Myocyte (in vitro differentiated cells): ENCODE data around the gene APRT. TPM values are rescaled to one million over a fixed set of nuclear protein-coding genes. Genes with fewer than 3 reads are reported as not detected.

Experiments used
- DNase-seq: peaks from one replicate; pipeline ENCODE4 v3.0.0-alpha.2; 2012; ENCODE audit warnings: low read depth
- total RNA-seq: library from RNA; depleted of rRNA; stranded (reverse); fragments of >200 nt; gene quantifications from 2 replicates; pipeline ENCODE4 v1.2.3, GENCODE V29; 2014

APRT gene
- total RNA-seq, 1 donor from 2014 or later = 89.3 TPM

GRCh38 chr16:88842308-88842756, 30.6 kb upstream of the APRT start:
- DNase-seq = no peak

DNA sequence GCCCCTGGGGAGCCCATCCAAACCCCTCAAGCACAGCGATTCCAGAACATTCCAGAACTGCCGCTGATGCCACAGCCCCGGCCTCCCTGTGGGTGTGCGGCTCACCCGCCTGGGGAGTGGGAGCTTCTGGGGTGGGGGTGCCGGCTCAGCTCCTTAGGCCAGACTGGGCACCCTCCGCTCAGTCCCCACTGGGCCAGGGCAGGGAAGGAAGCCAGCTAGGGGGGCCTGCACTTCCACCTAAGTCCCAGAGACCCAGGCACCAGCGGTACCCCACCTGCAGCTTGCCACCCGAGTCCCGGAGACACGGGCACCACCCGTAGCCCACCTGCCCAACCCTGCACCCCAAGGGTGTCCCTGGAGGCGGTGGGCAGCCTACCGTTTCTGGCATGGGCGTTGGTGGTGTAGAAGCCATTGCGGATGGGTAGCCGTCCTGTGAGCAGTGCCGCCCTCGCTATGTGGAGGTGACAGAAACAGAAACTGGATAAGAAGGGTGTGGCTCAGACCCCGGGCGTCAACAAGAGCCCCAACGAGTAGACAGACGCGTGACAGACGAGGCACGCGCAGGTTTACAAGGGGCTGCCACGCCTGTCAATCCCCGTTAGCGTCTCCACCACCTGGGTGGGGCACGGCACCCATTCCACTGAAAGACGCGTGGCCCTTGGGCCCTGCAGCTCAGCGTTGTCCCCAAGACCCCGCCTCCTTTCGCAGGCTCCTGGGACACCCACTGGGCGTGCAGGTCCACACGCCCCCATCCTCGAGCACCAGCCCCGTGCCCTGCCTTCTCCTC, 30.0 kb upstream of the APRT start:
- no peak for DNase-seq

DNA sequence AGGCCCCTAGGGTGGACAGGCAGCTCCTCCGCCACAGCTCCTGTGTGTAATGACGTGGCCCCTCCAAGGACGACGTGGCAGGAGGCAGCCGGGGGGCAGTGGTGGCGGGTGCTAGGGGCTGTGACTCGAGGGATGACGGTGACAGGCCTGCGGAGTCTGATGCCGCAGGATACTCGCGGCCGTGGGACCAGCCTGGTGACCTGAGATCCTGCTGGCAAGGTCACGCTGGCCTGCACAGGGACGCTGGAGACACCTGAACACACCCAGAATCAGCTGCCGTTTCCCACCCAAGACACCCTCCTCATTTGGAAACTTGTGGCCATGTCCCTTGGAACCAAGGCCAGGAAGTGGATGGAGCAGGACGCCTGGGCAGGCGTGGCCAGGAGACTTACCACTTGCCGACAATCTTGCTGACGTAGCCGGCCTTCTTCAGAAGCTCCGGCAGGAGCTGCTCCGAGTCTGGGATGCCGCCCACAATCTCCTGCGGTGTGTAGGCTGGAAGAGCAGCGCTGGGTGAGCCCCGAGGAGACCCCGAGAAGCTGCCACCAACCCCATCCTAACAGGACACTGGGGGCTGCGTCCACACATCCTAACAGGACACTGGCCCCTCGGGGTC, 29.0 kb upstream of the APRT start:
- no peak for DNase-seq

DNA sequence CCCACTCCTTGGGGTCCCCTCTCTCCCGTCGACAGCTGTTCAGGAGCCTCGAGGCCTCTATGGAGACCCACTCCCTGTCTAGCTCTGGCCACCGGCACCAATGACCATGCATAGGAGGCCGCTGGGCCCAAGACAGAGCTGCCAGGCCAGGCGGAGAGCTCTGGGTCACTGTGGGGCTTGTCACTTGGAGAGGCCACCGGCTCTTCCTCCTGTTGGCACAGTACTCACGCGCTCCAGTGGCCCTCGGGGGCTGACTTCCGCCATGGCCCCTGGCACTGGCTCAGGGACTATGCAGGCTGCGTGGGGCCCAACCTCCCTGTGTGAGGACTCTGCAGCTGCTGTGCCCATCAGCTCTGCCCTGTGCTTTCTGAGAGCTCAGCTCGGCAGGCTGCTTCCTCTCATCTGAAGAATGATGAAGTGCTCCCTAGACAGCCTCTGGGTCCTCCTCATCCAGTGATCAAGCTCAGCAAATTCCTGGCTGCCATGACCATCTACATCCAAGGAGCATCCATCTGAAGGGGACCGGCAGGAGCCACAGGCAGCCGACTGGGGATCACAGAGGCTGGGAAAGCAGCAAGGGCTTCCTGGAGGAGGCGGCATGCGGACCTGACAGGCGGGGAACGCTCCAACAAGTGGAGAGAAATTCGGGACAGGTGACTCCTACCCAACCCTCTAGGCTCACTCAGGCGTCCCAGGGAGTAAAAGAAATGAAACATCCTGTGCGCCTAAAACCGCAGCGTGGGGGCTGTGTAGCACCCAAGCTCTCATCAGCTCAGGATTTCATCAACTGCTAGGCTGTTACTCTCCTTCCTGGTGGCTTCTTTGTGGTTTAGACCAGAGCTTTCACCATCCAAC, 28.2 kb upstream of the APRT start:
- no peak for DNase-seq

DNA sequence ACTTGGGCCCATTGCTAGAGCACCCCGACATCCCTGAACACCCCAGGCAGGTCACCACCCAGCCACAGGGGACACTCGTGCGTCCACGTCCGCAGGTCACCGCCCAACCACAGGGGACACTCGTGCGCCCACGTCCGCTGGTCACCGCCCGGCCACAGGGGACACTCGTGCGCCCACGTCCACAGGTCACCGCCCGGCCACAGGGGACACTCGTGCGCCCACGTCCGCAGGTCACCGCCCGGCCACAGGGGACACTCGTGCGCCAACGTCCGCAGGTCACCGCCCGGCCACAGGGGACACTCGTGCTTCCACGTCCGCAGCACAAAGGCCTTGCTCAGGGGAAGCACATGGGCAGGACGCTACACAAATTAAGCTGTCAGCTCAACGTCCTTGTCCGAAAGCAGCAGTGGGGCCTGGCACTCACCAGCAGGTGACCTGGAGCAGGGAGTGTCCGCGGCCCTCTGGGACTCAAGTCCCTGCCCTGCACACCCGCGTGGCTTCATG, 27.4 kb upstream of the APRT start:
- no peak for DNase-seq

- DNase-seq = no peak
These were observed 26.8 kb upstream of the APRT start for GRCh38 chr16:88838566-88838965.

DNA sequence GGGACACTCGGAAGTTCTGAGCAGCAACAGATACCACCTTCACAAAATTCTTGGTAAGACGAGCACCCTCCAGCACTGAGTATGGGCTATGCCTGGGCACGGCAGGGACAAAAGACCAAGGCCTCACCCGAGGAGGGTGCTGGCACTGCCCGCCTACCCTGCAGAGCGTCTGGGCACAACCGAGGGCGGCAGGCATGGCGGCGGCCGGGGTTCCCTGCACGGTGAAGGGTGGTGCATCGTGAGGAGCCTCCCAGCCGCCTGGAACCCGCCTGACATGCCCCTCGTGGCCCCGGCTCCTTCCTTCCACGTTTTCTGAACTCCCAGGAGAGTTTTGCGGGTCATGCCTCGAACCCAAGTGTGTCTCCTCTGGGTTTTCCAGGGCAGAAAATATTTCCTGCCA, 26.1 kb upstream of the APRT start:
- DNase-seq = no peak

DNA sequence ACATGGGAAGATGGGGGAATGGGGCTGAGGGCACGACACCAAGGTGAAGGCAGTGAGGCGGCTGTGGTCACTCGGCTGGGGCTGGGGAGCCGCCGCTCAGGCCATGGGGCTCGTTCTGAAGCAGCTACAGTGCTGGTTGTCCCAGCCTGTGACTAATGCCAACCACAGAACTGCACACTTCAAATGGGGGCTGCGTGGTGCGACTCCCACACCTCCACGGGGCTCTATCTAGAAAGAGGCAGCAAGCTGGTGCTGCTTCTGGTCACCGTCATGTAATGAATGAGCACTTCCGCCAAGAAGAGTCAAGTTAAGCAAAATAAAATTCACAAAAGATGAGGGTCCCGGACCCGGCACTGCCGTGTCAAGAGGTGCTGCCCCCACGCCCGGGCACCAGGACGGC, 25.1 kb upstream of the APRT start:
- DNase-seq = no peak

- DNase-seq = no peak
These were observed 24.1 kb upstream of the APRT start for GRCh38 chr16:88835818-88836217.

DNA sequence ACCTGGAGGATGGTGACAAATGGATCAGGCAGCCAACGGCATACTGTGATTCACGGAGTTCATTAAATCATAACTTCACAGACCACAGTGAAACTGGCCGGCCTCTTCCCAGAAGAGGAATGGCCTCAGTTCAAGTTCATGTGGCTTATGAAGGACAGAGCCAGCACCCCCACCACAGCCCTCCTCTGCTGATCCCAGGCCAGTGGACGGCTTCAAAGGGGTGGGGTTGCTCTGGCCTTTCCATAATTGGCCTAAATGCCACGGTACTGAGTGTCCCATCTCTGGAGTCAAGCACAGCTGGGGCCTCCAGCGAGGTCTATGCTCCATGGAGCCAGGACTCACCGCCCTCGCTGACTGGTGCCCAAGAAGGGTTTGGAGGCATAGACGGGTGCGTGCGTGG, 23.7 kb upstream of the APRT start:
- DNase-seq = peak; percentile 42

- DNase-seq = no peak
These were observed 22.9 kb upstream of the APRT start for GRCh38 chr16:88834670-88835069.

DNA sequence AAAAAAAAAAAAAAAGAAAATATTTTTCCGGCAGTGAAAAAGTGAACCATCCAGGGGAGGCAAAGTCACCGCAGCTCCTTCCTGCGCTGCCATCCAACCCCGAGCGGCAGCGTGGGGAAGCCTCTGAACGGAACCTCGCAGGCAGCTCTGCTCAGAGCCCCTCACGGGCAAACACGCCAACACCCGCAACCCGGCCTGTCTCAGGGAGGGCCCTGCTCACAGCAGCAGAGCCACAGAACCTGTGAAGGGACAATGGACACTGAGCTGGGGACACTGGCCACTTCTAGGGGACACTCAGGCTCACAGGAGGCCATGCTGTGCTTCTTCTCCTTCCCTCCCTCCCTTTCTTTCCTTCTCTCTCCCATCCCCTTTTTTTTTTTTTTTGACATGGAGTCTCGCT, 21.4 kb upstream of the APRT start:
- DNase-seq = no peak

DNA sequence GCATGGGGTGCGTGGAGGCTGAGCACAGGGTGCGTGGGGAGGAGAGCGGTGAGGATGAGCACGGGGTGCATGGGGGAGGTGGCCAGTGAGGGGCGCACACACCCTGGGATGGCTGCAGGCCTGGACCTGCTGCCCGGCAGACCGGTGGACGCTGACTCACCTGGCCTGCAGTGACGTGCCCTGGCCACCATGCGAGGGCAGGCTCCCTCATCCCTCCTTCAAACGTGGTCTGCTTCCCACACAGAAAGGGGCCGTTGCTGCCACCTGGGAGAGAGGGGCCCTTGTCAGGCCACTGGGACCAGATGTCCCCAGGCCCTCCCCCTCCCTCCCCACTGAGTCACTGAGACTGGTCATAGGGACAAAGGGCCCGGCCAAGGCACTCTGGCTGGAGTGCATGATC, 20.1 kb upstream of the APRT start:
- DNase-seq = no peak

DNA sequence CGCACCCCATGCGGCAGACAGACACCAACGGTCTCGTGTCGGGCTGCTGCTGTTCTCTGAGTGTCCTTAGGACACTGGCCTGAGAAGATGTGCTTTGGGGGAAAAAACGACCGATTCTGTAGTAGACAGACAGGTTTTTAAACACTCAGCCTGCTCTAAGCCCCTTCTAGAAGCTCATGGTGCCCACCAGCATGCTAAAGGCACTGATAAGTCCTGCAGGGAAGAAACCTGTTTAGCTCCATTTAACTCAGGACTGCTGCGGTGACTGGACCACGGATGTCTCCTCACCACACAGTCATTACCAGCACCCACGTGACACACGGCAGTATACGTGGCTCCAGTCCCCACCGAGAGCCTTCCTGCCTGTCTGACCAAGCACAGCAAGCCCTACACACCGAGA, 19.1 kb upstream of the APRT start:
- DNase-seq = no peak

- DNase-seq = no peak
These were observed 18.5 kb upstream of the APRT start for GRCh38 chr16:88830258-88830657.

DNA sequence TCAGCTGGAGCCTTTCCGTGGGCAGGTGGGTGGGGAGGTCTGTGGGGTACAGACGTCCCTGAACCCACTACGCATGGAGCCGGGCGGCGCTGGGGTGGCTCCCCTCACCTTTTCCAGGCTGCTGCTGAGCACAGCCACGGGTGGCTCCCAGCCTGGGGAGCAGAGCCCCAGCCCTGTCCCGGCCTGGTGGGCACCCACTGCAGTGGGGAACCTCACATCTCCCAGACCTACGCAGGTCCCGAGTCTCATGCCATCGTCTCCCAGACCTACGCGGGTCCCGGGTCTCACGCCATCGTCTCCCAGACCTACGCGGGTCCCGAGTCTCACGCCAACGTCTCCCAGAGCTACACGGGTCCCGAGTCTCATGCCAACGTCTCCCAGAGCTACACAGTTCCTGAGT, 17.0 kb upstream of the APRT start:
- no peak for DNase-seq

DNA sequence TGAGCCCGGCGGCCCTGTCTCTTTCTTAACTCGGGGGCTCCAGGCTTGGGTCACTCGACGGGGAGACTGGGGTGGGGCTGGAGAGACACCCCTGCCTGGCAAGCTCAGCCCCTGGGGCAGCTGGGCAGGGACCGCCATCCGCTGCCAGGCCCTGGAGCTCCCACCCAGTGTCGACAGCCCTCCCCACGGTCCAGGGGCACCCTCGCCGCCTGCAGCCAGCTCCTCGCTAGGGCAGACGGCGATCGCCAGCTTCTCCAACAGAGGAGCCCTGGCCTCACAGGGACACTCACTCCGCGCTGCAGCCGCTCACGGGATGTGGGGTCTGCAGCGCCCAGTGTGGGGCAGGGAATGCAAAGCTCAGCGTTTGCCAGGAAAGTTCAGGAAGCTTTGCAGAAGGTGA, 16.0 kb upstream of the APRT start:
- DNase-seq = no peak

DNA sequence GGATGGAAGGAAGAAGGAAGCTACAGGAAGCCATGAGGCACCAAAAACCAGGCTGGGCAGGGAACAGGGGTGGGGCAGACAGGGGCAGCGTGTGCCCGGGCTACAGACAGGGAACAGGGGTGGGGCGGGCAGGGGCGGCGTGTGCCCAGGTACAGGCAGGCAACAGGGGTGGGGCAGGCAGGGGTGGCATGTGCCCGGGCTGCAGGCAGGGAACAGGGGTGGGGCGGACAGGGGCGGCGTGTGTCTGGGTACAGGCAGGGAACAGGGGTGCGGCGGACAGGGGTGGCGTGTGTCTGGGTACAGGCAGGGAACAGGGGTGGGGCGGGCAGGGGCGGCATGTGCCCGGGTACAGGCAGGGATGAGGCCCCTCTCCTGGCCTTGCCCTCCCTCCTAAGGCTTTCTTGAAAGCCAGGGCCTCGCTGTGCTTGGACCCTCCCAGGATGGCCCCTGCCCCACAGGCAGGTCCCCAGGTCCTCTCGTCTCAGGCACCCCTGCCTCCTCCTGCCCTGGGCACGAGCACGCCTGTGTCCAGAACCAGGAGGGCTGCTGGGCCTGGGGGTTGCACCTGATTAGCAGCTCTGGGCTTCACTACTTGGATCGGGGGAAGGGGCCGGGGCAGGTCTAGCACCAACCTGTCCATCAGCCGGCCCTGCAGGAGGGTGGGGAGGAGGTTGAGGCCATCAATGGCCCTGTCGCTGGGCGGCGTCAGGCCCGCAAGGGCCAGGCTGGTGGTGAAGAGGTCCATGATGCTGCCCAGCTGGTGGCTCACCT, 14.5 kb upstream of the APRT start:
- DNase-seq = no peak

GRCh38 chr16:88825146-88825545, 13.4 kb upstream of the APRT start:
- DNase-seq = no peak

DNA sequence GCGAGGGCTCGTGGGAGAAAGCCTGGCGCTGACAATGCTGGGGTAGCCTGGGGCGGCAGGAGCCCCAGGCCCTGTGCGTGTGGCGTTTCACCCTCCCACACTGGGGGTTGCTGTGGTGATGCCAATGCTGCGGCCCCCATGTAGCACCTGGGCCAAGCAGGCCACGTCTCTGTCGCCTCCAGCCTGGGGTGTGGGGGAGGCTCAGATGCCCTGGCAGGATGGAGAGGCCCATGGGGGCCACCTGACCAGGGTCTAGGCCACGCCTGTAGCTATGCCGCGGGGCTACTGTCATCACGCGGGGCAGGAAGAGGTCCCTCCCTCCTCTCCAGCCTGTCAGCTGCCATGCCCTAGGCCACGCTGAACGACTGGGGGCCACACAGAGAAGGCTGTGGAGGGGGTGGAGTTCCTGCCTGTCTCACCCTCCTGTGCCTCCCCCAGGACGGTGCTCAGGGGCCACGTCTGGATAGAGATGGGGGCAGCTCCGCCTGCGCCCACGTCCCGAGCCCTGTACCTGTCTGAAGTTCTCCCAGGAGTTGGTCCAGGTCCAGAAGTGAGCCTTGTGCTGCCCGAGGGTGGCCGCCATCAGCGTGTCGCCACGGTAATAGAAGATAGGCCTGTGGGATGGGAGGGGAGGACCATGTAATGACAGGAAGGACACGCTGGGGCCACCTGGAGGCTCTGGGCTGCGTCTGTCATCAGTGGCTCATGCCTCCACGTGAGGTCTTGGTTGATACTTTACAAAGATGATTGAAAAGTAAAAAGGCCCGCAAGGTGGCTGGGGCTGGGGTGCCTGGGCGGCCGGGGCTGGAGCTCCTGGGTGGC, 12.7 kb upstream of the APRT start:
- no peak for DNase-seq
